GM19043 (cell line): ENCODE results near the gene PREX1.
"Not testable (repeated sequence)": the region's sequence is repeated elsewhere in the genome, so short reads cannot be mapped to it uniquely, and the experiment has no call there.

Experiments used
- ATAC-seq: cut with Tn5 transposase; IDR thresholded peaks from one replicate; pipeline ENCODE4 v1.9.1; 2021; ENCODE audit warnings: low read depth; ENCODE audit not compliant: unreplicated experiment

Gene PREX1

GRCh38 chr20:48779435-48779834 lies 48.4 kb downstream of the PREX1 start:
- no peak for ATAC-seq

- no peak for ATAC-seq
These were observed 50.0 kb downstream of the PREX1 start for GRCh38 chr20:48777821-48778220.

GRCh38 chr20:48777005-48777404 lies 50.8 kb downstream of the PREX1 start:
- ATAC-seq = no peak

- ATAC-seq = no peak
These were observed 51.5 kb downstream of the PREX1 start for GRCh38 chr20:48776306-48776705.

- not testable (repeated sequence) for ATAC-seq
These were observed 52.3 kb downstream of the PREX1 start for GRCh38 chr20:48775545-48775944.

GRCh38 chr20:48774696-48775095 lies 53.1 kb downstream of the PREX1 start:
- no peak for ATAC-seq

- ATAC-seq = no peak
These were observed 53.9 kb downstream of the PREX1 start for GRCh38 chr20:48773837-48774418.

GRCh38 chr20:48772183-48772976 lies 55.4 kb downstream of the PREX1 start:
- ATAC-seq = no peak

GRCh38 chr20:48771542-48771941 lies 56.3 kb downstream of the PREX1 start:
- no peak for ATAC-seq

GRCh38 chr20:48770700-48771442 lies 56.9 kb downstream of the PREX1 start:
- no peak for ATAC-seq

GRCh38 chr20:48769069-48769983 lies 58.5 kb downstream of the PREX1 start:
- ATAC-seq = no peak

GRCh38 chr20:48766961-48767960 lies 60.5 kb downstream of the PREX1 start:
- ATAC-seq = no peak

- ATAC-seq = no peak
These were observed 61.6 kb downstream of the PREX1 start for GRCh38 chr20:48766205-48766604.

GRCh38 chr20:48765359-48765758 lies 62.4 kb downstream of the PREX1 start:
- ATAC-seq = no peak

- ATAC-seq = no peak
These were observed 64.4 kb downstream of the PREX1 start for GRCh38 chr20:48763216-48763914.

GRCh38 chr20:48761874-48762273 lies 65.9 kb downstream of the PREX1 start:
- ATAC-seq = no peak

GRCh38 chr20:48761023-48761785 lies 66.6 kb downstream of the PREX1 start:
- no peak for ATAC-seq

GRCh38 chr20:48760403-48760983 lies 67.3 kb downstream of the PREX1 start:
- no peak for ATAC-seq
